Cardiac fibroblast (primary cell): Measurements from ENCODE around the gene ROS1.

Experiments used
- DNase-seq, 2 donors: peaks; one replicate each; pipeline versions ENCODE4 v3.0.0 to v3.0.0-alpha.2; 2010; ENCODE audit warnings: low read depth in 2 of 2
- H3K4me3 ChIP-seq, 2 donors: replicated peaks in 1 of 2; 1 replicate in 1 of 2; 2 replicates in 1 of 2; pipeline ENCODE4 v1.5.1; 2011; ENCODE audit warnings: low read depth in 2 of 2, low read length in 2 of 2, mild to moderate bottlenecking in 2 of 2, moderate library complexity in 1 of 2
- TF ChIP-seq, protein P1 (sequence below): IDR thresholded peaks from one replicate; pipeline ENCODE4 v1.5.1; 2011; ENCODE audit warnings: low read depth, mild to moderate bottlenecking, low read length, inconsistent platforms

The ROS1 gene

DNA sequence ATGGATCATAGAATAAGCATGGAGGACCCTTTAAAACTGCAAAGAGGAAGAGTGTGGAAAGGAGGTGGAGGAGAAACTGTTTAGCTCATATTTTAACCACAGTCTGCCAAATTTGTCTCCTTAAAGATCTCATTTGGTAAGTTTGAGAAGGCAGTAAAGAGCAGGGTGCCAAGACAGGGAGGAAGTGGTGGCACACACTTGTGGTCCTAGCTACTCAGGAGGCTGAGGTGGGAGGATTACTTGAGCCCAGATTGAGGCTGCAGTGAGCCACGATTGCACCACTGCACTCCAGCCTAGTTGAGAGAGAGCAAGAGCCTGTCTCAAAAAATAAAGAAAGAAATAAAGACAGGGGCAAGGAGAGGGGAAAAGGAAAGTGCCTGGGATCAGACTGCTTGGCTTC lies 39.9 kb upstream of the ROS1 start:
- no peak overlapping the region for H3K4me3 ChIP-seq
- no peak for DNase-seq
- TF ChIP-seq, protein P1, sequence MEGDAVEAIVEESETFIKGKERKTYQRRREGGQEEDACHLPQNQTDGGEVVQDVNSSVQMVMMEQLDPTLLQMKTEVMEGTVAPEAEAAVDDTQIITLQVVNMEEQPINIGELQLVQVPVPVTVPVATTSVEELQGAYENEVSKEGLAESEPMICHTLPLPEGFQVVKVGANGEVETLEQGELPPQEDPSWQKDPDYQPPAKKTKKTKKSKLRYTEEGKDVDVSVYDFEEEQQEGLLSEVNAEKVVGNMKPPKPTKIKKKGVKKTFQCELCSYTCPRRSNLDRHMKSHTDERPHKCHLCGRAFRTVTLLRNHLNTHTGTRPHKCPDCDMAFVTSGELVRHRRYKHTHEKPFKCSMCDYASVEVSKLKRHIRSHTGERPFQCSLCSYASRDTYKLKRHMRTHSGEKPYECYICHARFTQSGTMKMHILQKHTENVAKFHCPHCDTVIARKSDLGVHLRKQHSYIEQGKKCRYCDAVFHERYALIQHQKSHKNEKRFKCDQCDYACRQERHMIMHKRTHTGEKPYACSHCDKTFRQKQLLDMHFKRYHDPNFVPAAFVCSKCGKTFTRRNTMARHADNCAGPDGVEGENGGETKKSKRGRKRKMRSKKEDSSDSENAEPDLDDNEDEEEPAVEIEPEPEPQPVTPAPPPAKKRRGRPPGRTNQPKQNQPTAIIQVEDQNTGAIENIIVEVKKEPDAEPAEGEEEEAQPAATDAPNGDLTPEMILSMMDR, result no peak

DNA sequence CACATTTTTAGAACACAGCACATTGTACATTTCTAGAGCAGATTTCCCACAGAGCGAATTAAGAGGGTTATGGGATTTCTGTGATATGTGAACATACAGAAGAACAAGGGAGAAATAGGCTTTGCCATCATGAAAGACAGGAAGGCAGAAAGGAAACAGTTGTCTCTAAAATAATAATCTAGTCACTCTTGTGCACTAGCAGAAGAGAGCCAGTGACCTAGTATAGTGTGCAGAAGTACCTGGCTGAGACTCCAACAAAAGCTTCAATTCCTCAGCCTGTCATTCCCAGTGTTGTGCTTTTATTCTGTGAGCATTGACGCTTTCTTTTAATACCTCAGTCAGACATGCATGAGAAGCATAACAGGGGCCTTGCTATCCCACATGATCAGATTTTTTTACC lies 39.0 kb upstream of the ROS1 start:
- H3K4me3 ChIP-seq, result no peak overlapping the region

DNA sequence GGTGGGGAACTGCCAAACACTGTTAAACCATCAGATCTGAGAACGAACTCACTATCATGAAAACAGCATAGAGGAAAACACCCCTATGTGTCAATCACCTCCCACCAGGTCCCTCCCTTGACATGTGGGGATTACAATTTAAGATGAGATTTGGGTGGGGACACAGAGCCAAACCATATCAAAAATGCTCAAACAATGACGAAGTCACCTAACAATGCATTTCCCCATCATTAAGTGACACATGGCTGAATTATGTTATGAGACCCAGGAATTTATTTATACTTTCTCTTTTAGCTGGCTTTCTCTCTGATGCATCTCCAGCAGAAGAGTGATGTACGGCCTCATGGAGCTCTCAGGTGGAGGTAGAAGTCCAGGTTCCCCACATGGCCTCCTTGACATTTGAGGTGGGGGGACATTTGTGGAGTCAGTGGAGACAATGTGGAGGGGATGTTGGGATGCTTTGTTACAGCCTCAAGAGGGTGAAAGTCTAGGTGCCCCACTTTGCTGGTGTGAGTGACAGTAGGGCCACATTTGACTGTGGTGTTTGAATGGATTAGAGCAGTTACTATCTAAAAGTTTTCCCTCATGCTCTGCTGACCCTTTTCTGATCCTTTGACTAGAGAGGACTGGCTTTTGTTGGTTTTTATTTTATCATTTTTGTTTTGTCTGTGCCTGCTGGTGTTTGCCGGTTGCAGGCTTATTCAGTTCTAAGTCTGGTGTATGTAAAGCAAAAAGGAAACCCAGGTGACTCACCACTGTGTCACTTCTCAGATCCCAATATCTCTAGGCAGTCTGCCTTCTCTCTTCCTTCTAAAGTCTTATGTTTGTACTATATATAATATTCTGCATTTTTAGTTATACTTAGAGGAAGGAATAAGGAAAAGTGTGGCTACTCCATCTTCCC lies 38.3 kb upstream of the ROS1 start:
- peak; percentile 54 to 88 for DNase-seq
- H3K4me3 ChIP-seq, result peak overlapping the region in 1 of 2 donors; percentile 34
- TF ChIP-seq, protein P1, result no peak

More for the DNA sequence above, 39.0 kb upstream of the ROS1 start:
- no peak for DNase-seq
- TF ChIP-seq, protein P1, result no peak

DNA sequence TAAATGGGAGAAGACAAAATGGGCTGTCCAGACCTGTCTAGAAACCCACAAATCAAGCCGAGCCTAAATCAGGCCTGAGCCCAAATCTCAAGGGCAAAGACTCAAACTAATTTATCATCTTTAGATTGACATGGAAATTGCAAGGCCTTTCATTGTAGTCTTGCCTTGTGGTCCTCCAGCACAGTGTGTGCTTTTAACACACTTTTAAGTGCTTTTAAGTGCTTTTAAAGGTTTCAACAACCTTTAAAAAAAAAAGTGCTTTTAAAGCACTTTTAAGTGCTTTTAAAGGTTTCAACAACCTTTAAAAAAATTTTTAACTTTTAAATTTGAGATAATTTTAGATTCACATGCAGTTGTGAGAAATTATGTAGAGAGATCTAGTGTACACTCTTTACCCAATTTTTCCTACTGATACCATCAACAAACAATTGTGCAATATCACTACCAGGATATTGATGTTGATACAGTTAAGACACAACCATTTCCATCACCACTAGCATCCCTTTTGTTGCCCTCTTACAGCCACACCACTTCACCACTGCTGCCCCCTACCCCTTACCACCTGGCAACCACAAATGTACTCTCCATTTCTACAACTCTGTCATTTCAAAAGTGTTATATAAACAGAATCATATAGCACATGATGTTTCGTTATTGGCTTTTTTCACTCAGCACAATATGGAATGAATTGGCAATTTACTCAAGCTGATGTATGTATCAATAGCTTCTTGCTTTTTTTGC lies 33.6 kb upstream of the ROS1 start:
- DNase-seq, result no peak
- H3K4me3 ChIP-seq, result no peak overlapping the region
- TF ChIP-seq, protein P1, result no peak

DNA sequence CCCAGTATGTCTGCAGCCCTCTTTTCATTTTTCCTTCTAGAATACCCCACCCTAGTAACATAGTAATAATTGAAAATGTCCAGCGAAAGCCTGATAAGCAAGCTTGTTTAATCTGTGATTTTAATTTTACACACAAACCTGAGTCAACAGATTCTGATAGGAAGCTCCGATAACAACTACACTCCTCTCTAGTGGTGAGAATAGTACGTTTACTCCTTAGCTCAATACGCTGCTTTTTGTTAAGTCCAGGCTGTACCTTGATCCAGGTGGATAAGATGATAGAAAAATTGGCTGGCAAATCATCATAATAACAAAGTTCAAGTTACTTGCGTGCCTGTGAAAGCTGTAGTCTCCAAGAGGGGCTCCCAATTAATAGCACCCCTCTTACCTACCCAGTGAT lies 31.3 kb upstream of the ROS1 start:
- TF ChIP-seq, protein P1, result no peak
- DNase-seq, result no peak
- no peak overlapping the region for H3K4me3 ChIP-seq

DNA sequence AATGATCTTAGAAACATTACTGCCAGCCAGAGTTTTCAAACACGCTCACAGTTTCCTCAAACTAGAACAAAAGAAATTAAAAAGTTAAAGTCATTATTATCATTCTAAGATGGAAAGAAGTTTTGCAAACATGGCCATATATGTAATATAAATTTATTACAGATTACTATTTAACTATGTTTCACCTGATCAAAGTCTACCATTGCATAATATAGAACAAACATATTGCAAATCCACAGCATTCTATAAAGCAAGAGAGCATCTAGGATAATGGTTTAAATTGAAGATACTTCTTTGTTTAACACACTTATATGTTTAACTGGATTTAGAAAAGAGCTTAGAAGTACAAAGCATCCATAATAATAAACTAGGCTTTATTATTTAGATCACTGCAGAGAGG lies 30.5 kb upstream of the ROS1 start:
- H3K4me3 ChIP-seq, result no peak overlapping the region
- TF ChIP-seq, protein P1, result no peak
- DNase-seq, result no peak
